GM23248 (cell line): Measurements from ENCODE around the gene CDS2.
"Not testable (repeated sequence)": the region's sequence is repeated elsewhere in the genome, so short reads cannot be mapped to it uniquely, and the experiment has no call there.

ENCODE experiments used
- EZH2 ChIP-seq: fragments of 200-600 bp; sonication (generic); IDR thresholded peaks from 2 replicates; pipeline ENCODE4 v1.6.1; 2018; ENCODE audit warnings: antibody characterized with exemption, mild to moderate bottlenecking; ENCODE audit not compliant: insufficient read depth, poor library complexity, severe bottlenecking
- EZH2phosphoT487 ChIP-seq: fragments of 200-600 bp; sonication (generic); IDR thresholded peaks from 2 replicates; pipeline ENCODE4 v1.6.1; 2018; ENCODE audit warnings: antibody characterized with exemption, moderate library complexity, mild to moderate bottlenecking, low read depth; ENCODE audit not compliant: insufficient read depth

- not testable (repeated sequence) for TF ChIP-seq EZH2, EZH2phosphoT487
Observed at GRCh38 chr20:5099909-5100308, 26.9 kb upstream of the CDS2 start.
